Measurements from ENCODE around the gene HCCS. TPM values are rescaled to one million over a fixed set of nuclear protein-coding genes. Genes with fewer than 3 reads are reported as not detected.

HCCS gene
- total and polyA plus RNA-seq, 2 of the 8 experiments (the other 6 are each of a cell fraction or from before 2014, with no cell fraction given), result 11.9 to 29.9 TPM

- TF ChIP-seq USF2 (IDR thresholded peaks at IDR 0.05; ENCODE audit: low read length), result no peak
- TF ChIP-seq TAF1 (IDR thresholded peaks at IDR 0.05; ENCODE audit: low read depth, low read length), result no peak
Observed at GRCh38 chrX:11146411-11146810, 35.3 kb downstream of the HCCS start (continued).

All from H1 (cell line).